DLD1 (cell line): Measurements from ENCODE around the gene GNG13.

Experiments used
- in situ Hi-C: cut with HindIII; loops from 2 replicates; pipeline ENCODE4 v1.10.0; 2017; ENCODE audit warnings: low sequenced_read_pairs

The GNG13 gene

DNA sequence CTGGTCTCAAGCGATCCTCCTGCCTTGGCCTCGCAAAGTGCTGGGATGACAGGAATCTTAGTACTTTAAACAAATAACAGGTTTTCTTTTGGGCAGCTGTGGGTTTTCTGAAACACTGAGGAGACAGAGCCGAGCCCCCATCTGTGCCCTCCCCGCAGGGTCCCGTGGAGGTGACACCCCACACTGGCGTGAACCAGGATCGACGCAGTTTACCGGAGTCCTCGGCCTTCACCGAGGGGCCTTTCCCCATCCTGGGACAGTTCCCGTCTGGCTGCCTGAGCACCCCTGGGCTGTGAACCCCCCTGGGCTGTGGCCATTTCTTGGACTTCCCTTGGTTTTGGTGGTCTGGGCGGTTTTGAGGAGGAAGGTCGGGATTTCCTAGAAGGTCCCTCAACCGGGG, 15.3 kb upstream of the GNG13 start:
- in situ Hi-C loops: no loop called here

DNA sequence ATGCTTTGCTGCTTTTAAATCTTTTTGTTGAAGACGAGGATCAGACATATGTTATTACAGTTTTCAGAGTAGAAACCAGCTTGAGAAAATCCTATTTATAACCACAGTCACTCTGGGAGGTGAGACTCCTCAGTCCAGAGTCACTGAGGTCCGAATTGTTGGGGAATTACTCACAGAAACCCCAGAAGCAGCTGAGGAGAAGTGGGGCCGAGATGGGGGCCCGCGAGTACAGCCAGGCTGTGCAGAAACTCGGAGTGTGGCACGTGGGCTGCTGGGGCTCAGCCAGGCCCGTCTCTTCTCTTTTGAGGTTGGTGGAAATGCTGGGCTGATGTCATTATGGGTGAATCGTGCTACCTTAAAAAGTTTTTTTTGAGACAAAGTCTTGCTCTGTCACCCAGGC, 14.4 kb upstream of the GNG13 start:
- in situ Hi-C loops: no loop called here

DNA sequence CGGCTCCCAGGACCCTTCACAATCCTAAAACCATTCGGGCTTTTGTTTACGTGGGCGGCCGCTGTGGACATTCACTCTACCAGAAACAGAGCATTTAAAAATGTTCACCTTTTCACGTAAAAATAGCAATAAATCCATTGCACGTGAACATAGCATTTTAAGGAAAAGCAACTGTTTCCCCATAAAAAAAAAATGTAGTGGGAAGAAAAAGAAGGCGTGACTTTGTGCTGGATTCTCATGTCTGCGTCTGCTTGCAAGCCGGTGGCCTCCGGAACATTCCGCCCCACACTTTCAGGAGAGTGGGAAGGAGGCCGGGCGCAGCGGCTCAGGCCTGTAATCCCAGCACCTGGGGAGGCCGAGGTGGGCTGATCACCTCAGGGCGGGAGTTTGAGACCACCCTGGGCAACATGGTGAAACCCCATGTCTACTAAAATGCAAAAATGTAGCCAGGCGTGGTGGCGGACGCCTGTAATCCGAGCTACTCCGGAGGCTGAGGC, 13.4 kb upstream of the GNG13 start:
- in situ Hi-C loops: no loop called here

DNA sequence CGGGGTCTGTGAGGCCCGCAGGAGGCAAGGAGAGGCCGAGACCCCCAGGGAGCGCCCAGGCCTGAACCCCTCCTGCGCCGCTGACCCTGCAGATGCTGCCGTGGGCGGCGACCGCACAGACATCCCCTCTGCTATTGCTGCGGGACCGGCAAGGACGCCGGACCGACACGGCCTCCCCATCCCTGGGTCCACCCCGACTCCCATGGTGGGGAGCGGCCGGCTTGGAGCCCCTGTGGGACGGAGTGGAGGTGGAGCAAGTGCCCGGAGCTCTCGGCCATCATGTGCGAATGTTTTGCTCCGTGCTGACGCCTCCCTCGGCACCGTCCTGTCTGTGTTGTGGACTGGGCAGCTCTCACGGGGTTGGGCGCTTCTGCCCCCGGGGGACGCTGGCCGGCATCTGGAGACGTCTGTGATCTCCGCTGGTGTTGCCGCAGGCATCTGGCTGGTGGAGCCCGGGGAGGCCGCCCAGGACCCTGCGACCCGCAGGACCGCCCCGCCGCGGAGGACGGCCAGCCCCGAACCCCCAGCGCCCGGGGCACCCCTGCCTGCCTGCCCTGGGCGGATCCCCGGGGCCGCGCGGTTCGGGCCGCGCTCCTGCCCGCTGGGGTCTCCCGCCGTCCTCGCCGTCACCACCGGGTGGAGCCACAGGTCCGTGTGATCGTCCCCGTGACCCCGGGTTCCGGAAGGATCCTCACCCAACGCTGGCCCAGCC, 12.8 kb upstream of the GNG13 start:
- in situ Hi-C loops: no loop called here

DNA sequence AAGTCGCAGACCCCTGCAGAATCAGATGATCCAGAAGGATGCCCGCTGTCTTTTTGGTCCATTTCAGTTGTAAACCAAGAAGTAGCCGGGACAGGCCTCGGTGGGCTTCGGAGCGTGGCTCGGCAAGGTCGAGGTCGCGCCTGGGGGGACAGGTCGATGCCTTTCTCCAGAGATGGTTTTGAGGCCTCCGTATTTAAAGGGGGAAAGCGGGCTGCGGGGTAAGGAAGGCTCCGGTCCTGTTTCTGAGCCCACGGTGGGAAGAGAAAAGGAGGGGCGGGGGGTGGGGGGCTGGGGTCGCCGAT, 7.5 kb upstream of the GNG13 start:
- in situ Hi-C loops: no loop called here

DNA sequence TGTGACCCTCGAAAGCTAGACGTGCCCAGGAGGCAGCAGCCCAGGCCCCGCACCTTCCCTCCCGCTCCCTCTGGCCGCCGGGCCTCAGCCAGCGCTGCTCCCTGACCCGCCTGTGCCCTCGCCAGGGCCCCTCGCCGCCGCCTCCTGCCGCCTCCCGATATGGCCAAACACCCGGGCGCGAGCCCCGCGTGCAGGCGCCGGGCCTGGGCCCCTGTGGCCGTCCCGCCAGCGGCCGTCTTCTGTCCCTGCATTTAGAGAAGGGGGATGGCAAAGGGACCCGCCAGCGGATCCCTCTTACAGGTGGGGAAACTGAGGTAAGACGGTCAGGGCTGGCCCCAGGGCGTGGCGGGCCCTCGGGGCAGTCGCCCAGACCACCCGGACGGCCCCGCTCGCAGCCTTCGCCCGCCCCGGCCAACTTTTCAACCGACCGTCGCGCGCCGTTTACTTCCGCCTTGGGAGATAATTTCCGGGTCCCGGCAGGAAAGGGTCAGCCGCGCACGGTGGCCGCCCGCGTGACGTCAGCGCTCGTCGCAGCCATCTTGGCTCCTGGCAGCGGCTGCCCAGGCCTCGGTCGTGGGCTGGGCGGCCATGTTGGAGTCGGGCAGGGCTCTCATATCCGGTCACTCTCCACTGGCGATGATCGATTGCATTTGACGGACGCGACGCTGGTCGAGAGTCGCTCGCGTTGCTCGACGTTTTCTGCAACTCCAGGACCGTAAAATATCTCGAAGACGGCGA, 7.0 kb upstream of the GNG13 start:
- in situ Hi-C loops: no loop called here

DNA sequence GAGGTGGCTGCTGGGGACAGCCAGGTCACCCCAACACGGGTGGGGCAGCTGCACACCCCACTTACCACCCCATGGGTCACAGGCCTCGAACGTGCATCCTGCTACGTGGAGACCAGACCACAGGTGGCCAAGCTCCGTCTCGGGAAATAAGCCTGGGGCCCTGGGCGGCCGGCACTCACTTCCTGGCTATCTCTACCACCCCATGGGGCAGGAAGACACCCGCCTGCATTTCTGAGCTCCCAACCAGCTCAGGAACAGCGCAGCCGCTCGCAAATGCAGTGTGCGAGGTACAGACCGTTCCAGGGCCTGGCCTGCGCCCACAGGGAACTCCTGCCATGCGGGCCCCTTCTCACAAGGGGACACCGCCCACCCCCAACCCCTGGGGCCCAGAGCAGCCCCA, 4.9 kb upstream of the GNG13 start:
- in situ Hi-C loops: no loop called here

DNA sequence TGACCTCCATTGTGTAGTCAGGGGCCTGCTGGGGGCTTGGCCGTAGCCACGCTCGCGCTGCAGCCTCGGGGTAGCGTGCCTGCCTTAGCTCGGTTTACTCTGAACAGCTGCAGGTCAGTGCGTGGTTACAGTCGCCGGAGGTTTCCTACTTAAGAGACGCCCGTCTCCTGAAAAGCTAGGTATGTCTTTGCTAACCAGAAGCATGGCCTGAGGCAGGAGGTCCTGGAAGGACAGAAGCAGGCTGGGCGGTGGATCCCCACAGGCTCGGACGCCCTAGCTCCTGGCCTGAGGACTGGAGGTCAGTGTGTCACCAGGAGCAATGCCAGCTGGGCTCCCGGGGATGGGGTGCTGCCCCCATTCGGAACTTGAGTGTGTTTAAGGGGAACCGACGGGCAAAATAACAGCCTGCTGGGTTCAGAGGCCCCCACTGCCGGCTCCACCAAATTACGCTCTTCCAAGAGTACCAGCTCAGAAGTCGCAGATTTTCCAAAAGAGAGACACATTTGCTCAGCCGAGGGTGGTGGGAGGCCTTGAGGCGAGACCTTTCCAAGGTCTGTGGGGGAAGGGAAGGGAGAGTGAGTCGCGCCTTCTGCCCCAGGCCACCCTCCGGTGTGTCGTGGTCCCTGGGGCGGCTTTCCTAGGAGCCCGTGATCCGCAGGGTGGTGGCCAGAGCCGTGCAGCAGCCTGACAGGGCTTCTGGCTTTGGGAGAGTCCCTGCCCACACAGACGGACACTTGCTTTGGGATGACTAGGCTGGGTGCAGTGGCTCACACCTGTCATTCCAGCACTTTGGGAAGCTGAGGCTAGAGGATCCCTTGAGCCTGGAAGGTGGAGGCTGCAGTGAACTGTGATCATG, 3.9 kb upstream of the GNG13 start:
- in situ Hi-C loops: no loop called here

DNA sequence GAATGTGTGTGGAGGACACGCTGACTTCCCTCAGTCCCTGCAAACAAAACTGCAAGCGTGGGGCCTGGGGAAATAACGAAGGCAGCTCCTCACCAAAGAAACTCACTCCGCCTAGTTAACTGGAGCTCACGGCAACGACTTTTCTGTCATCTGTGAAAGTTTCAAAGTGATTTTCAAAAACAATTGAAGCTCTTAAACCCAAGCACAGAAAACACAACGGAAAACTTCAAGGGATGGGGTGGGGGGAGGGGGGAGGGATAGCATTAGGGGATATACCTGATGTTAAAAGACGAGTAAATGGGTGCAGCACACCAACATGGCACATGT, 3.2 kb upstream of the GNG13 start:
- in situ Hi-C loops: no loop called here

DNA sequence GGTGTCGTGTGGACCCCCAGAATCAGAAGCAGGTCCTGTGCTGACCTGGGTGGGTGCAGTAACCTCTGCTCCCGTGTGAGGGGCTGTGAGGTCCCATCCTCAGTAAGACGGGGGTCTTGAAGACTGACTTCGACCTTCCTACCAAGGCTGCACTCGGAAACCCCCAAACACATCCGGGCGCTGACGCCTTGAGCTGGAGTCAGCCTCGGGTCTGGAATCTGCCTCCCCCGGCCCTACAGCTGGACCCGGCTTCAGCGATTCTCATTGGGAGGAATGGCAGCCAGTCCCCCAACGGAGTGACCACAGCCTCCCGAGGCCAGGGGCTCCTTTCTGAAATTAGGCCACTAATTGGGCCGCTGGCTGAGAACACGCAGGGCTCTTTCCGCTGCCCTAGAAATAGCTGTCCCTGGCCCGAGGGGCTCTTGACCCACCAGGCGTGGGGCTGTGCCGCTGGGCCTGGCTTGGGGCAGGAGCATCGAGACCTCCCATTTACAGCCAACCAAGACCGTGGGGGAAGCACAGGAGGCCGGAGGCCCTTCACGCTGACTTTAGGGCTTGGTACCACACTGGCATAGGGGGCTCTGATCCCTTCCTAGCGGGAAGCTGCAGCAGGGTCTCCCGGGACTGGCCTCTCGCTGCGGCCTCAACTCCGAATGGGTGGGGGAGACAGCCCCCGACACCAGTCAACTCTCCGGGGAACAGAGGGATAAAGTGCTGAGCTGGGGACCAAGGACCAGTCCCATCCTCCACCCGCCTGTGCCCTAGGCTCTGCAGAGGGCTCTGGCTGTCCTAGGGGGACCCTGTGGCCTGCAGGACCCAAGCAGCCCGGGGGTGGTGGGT, 2.6 kb upstream of the GNG13 start:
- in situ Hi-C loops: no loop called here

DNA sequence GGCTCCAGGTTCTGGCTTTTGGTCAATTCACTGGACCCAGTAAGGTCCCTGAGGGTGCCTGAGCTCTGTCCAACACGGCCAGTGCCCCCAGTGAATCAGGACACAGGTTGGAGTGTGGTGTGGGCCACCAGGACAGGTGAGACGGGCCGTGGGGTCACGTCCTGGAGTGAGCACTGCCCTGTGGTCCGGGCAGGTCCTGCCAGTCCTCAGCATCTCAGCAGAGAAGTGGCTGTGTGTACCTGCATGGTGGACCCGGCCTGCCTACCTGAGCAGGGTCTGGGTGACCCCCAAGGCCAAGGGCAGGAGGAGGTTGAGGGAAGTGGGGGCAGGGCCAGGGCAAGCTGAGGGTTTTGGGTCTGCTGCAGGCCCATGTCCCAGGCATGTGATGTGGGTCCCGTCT, 1.9 kb upstream of the GNG13 start:
- in situ Hi-C loops: no loop called here

DNA sequence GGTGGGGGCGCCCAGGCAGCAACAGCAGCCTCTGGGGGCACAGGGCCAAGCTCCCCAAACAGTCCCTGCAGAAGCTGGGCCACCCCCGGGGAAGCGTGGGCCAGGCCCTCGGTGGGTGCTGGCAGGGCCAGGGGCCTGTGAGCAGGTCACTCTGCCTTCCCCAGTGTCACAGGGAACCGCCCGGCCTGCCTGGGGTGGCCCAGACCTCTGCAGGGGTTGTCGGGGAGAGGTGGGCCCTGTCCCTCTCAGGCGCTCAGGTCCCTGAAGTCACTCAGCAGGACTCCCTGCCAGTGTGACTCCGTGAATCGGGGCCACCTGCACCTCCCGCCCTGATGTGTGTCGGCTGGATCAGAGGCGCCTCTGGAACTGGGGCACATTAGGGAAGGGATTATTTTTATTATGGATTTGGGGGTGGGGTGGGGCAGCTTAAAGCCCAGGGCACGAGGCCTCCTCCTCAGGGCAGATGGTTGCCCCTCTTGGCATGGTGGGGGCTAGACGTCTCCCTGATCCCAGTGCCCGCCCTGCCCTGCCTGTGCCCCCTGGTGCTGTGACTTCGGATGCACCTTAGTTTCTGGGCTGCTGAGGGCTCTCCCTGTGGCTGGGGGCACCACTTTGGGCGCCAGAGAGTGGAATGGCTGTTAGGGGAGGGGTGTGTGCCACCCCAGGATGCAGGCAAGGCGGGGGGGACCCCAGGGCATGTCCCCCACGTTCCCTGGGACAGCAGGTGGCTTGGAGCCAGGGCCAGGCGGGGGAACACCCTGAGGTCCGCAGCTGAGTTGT, 1.2 kb upstream of the GNG13 start:
- in situ Hi-C loops: no loop called here

DNA sequence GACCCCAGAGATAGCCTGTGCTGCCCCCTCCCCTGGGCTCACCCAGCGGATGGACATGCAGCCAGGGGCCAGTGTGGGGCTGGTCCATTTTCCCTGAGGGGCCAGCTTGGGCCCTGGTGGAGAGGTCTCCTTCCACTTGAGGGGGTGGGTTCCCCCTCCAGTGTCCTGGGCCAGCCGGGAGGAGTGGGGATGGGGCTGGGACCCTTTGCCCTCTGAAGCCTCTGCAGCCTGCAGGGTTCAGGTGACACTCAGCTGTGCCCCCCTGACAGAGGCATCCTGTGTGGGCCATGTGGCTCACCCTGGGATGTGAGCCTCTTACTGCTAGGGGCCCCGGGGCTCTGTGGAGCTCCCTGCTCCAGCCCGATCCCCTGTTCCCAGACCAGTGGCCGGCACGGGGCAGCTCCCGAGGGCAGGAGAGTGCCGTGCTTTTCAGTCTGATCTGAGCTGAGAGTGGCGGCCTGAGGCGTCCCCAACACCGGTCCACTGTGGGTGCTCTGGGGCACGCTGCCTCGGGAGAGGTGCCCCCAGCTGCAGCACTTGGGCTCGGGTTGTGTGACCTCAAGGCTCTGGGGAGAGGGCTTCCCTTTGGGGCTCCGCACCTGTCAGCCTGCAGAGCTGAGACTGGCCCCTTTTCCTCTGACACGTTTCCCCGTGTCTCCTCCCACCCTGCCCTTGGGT, 439 bp upstream of the GNG13 start:
- in situ Hi-C loops: no loop called here

DNA sequence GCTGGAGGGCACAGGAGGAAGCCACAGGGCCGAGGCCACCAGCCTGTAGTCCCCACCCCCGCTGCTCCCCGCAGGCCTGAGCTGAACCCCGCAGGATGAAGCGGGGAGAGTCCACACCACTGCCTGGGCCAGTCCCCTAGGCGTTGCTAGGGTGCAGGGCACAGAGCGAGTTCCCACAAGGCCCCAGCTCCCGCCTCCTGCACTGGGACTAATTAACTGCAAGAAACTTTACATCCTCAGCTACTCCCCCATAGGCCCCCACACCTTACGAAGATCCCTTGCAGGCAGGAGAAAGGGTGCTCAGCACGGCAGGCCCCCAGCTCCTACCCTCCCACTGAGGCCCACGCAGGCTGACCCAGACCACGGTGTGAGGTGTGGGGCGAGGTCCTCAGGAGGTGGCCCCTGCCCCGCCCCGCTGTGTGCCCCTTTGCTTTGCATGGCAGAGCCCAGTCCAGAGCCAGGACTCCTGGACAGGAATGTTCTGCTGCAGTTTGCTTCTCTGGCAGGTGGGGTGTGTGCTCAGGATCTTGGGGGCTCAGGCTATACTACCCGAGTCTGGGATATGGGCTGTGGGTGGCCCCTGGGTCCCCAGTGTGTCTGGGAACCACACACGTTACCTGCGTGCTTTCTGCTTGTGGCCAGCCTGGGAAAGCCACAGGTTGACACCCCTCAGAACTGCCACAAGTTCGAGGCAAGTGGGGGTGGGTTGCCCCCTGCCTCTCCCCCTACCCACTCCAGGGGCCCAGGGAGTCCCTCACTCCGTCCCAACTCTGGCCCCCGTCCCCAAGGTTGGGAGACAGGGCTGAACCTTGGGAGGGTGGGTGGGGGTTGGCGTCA, 1.2 kb downstream of the GNG13 start:
- in situ Hi-C loops: no loop called here

DNA sequence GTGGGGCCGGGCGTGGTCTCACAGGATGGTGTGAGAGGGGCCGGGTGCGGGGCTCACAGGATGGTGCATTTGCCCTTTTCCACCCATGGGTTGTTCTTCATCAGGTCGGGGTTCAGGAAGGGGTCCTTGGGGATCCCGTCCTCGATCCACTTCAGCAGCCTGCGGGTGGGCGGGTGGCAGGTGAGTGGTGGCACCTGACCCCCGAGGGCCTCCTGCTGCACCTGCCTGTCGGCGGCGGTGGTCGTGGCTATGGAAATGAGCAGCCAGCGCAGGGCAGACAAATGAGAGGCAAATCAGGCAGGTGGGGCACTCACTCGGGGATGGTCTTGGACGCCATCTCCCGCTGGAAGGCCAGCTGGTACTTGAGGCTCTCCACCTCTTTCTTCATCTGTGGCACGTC, 1.9 kb downstream of the GNG13 start:
- in situ Hi-C loops: no loop called here

DNA sequence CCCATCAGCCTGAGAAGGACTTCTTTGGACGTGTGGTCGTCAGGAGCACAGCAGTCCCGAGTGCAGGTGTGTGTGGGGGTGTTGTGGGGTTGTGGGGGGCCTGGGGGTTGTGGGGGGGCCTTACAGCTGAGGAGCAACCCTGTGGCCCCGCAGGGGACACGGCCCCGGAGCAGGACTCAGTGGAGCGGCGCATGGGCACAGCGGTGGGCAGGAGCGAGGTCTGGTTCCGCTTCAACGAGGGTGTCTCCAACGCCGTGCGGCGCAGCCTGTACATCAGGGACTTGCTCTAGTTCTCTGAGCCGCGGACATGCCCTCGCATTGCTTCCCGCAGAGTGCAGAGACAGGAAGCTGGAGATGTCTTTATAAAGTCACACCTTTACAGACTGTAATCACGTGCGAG, 2.8 kb downstream of the GNG13 start:
- in situ Hi-C loops: no loop called here

DNA sequence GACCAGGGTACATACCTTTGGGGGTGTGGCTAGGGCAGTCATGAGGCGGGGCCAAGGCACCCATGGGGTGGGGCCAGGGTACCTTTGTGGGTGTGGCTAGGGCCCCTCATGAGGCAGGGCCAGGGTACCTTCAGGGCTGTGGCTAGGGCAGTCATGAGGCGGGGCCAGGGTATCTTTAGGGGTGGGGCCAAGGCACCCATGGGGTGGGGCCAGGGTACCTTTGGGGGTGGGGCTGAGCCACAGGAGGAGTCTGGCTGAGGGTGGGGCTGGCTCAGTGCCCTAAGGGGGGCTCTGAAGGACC, 3.5 kb downstream of the GNG13 start:
- in situ Hi-C loops: no loop called here

DNA sequence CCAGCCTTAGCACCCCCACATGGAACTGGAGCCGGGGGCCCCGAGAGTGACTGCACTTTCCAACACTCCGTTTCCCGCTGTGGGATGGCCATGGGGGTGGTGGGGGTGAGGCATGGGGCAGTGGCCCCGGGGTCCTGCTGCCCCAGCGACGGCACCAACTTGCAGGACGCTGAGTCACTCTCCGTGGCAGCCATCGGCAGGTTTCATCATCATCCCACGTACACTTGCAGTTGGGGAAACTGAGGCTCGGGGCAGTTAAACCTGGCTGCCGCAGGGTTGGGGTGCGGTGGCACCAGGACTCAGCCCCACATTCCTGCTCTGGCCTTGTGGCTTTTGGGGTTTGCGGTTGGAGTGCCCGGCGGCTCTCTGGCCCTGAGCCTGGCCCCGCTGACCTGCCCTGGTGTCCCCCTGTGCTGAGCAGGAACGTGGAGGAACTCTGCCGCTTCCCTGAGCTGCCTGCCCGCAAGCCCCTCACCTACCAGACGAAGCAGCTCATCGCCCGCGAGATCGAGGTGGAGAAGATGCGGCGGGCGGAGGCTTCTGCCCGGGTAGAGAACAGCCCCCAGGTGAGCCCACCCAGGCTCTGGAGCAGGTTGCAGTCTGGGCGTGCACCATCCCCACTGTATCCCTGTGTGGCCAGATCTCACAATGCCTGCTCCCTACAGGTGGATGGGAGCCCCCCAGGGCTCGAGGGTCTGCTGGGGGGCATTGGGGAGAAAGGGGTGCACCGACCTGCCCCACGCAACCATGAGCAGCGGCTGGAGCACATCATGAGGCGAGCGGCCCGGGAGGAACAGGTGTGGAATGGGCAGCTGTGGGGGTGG, 4.0 kb downstream of the GNG13 start:
- in situ Hi-C loops: no loop called here
